H1 (cell line): Measurements from ENCODE around the gene CCL1. TPM values are rescaled to one million over a fixed set of nuclear protein-coding genes. Genes with fewer than 3 reads are reported as not detected.
A peak's percentile ranks its signal among the peaks of the same experiment; 100 is the strongest.

Source experiments
- CTCF ChIA-PET: fragments of 300-600 bp; sonication (Branson Sonifier 250); formaldehyde crosslinking; loops from one replicate; lab custom pipeline; 2021; ENCODE audit not compliant: partially characterized antibody; lab: Charles Lee
- POLR2A ChIA-PET: fragments of 300-600 bp; sonication (Branson Sonifier 250); formaldehyde crosslinking; loops from one replicate; lab custom pipeline; 2021; ENCODE audit warnings: inconsistent platforms; ENCODE audit not compliant: partially characterized antibody; lab: Charles Lee
- DNase-seq, 2 experiments: peaks; one replicate each; pipeline versions ENCODE4 v3.0.0 to v3.0.0-alpha.2; 2010 to 2022; ENCODE audit warnings: low spot score in 2 of 2, low read depth in 1 of 2, mixed read lengths in 1 of 2
- FAIRE-seq: peaks from 2 replicates; lab custom pipeline; 2011; peaks lifted over from hg19 to GRCh38; lab: Jason Lieb, UNC
- H2AFZ ChIP-seq: 2 replicates; pipeline ENCODE4 v1.8.1; 2012; ENCODE audit warnings: low read length, inconsistent platforms
- H2AK5ac ChIP-seq: 2 replicates; pipeline ENCODE4 v1.6.1; 2013; ENCODE audit warnings: low read depth, low read length
- H2BK120ac ChIP-seq: replicated peaks from 2 replicates; pipeline ENCODE3; 2013; ENCODE audit warnings: low read depth, low read length, inconsistent platforms
- H2BK12ac ChIP-seq: 2 replicates; pipeline ENCODE4 v1.6.1; 2013; ENCODE audit warnings: low read depth, low read length
- H2BK15ac ChIP-seq: 2 replicates; pipeline ENCODE4 v1.6.1; 2013; ENCODE audit warnings: low read length
- H2BK20ac ChIP-seq: 2 replicates; pipeline ENCODE4 v1.6.1; 2013; ENCODE audit warnings: low read length
- H2BK5ac ChIP-seq: 2 replicates; pipeline ENCODE4 v1.6.1; 2013; ENCODE audit warnings: low read depth, low read length
- H3K14ac ChIP-seq: 2 replicates; pipeline ENCODE4 v1.6.1; 2013; ENCODE audit warnings: inconsistent platforms; ENCODE audit not compliant: insufficient read length
- H3K18ac ChIP-seq: 2 replicates; pipeline ENCODE4 v1.6.1; 2013; ENCODE audit warnings: low read length; ENCODE audit errors: extremely low read depth
- H3K23ac ChIP-seq: 2 replicates; pipeline ENCODE4 v1.6.1; 2013; ENCODE audit warnings: inconsistent platforms; ENCODE audit not compliant: insufficient read length
- H3K23me2 ChIP-seq: 2 replicates; pipeline ENCODE4 v1.6.1; 2013; ENCODE audit warnings: low read depth, low read length
- H3K27ac ChIP-seq: 2 replicates; pipeline ENCODE4 v1.6.1; 2011; ENCODE audit warnings: low read depth, low read length, inconsistent platforms
- H3K27me3 ChIP-seq, 4 experiments: replicated peaks in 1 of 4; 1 replicate in 1 of 4; 2 replicates in 3 of 4; pipeline versions ENCODE4 v1.6.1 to v1.8.1; 2011 to 2013; ENCODE audit warnings: low read length in 3 of 4, mild to moderate bottlenecking in 3 of 4, inconsistent platforms in 2 of 4, mixed read lengths in 2 of 4, moderate library complexity in 1 of 4; ENCODE audit not compliant: control insufficient read depth in 3 of 4, insufficient read depth in 3 of 4; ENCODE audit errors: extremely low read depth in 1 of 4
- H3K36me3 ChIP-seq, 4 experiments: 2 replicates each; pipeline versions ENCODE4 v1.6.1 to v1.8.1; 2011 to 2013; ENCODE audit warnings: mild to moderate bottlenecking in 4 of 4, low read length in 3 of 4, moderate library complexity in 2 of 4, control low read depth in 1 of 4, inconsistent platforms in 1 of 4; ENCODE audit not compliant: insufficient read depth in 4 of 4, control insufficient read depth in 2 of 4
- H3K4ac ChIP-seq: replicated peaks from 2 replicates; pipeline ENCODE3; 2013; ENCODE audit warnings: low read length, low read depth, mixed read lengths, inconsistent platforms; ENCODE audit not compliant: insufficient read length
- H3K4me1 ChIP-seq, 4 experiments: replicated peaks in 1 of 4; 1 replicate in 1 of 4; 2 replicates in 3 of 4; pipeline versions ENCODE4 v1.6.1 to v1.8.1; 2011 to 2013; ENCODE audit warnings: low read length in 3 of 4, inconsistent platforms in 2 of 4, mixed read lengths in 1 of 4; ENCODE audit not compliant: insufficient read depth in 4 of 4, control insufficient read depth in 3 of 4
- H3K4me2 ChIP-seq, 2 experiments: 2 replicates each; pipeline versions ENCODE4 v1.6.1 to v1.8.1; 2011 to 2013; ENCODE audit warnings: low read depth in 2 of 2, low read length in 2 of 2, control low read depth in 1 of 2, inconsistent platforms in 1 of 2, mild to moderate bottlenecking in 1 of 2; ENCODE audit not compliant: insufficient read depth in 1 of 2
- H3K4me3 ChIP-seq, 4 experiments: fragments of 200-600, 300-600 bp in 1 of 4; sonication (generic), shearing (Covaris generic), sonication (Bioruptor Twin) in 1 of 4; 2 replicates each; pipeline versions ENCODE4 v1.5.1 to v1.8.1; 2011 to 2016; ENCODE audit warnings: low read length in 4 of 4, low read depth in 3 of 4, control low read depth in 2 of 4, inconsistent platforms in 2 of 4, mild to moderate bottlenecking in 2 of 4, mixed read lengths in 1 of 4, moderate library complexity in 1 of 4; ENCODE audit not compliant: insufficient read depth in 2 of 4; ENCODE audit errors: extremely low read depth in 1 of 4
- H3K56ac ChIP-seq: replicated peaks from 2 replicates; pipeline ENCODE3; 2013; ENCODE audit warnings: low read depth, mild to moderate bottlenecking, mixed read lengths, low read length, inconsistent platforms; ENCODE audit not compliant: insufficient read length
- H3K79me1 ChIP-seq: 2 replicates; pipeline ENCODE4 v1.6.1; 2013; ENCODE audit warnings: low read depth, low read length, control low read depth
- H3K79me2 ChIP-seq, 2 experiments: 2 replicates each; pipeline versions ENCODE4 v1.6.1 to v1.8.1; 2012 to 2013; ENCODE audit warnings: low read length in 2 of 2, mild to moderate bottlenecking in 2 of 2, inconsistent platforms in 1 of 2; ENCODE audit not compliant: insufficient read depth in 2 of 2, control insufficient read depth in 1 of 2
- H3K9ac ChIP-seq, 4 experiments: replicated peaks in 1 of 4; 1 replicate in 1 of 4; 2 replicates in 3 of 4; pipeline versions ENCODE4 v1.6.1 to v1.8.1; 2011 to 2013; ENCODE audit warnings: low read depth in 3 of 4, low read length in 3 of 4, control low read depth in 2 of 4, mild to moderate bottlenecking in 2 of 4, moderate library complexity in 2 of 4, inconsistent platforms in 1 of 4; ENCODE audit errors: extremely low read depth in 1 of 4
- H3K9me3 ChIP-seq, 2 experiments: 2 replicates each; pipeline versions ENCODE4 v1.6.1 to v1.8.1; 2012 to 2013; ENCODE audit warnings: mild to moderate bottlenecking in 2 of 2, moderate library complexity in 2 of 2, control low read depth in 1 of 2, inconsistent platforms in 1 of 2, low read depth in 1 of 2, low read length in 1 of 2, mixed read lengths in 1 of 2; ENCODE audit not compliant: insufficient read depth in 2 of 2
- H4K20me1 ChIP-seq, 2 experiments: replicated peaks in 1 of 2; 2 replicates each; pipeline versions ENCODE3 to v1.8.1; 2011 to 2013; ENCODE audit warnings: inconsistent platforms in 2 of 2, low read length in 2 of 2, mild to moderate bottlenecking in 1 of 2; ENCODE audit not compliant: insufficient read depth in 2 of 2, control insufficient read depth in 1 of 2
- H4K5ac ChIP-seq: 2 replicates; pipeline ENCODE4 v1.6.1; 2013; ENCODE audit warnings: low read length, low read depth, mixed read lengths, inconsistent platforms; ENCODE audit not compliant: insufficient read length
- H4K8ac ChIP-seq: 2 replicates; pipeline ENCODE4 v1.8.0; 2013; ENCODE audit warnings: mild to moderate bottlenecking, moderate library complexity, low read length, inconsistent platforms; ENCODE audit not compliant: insufficient read depth; ENCODE audit errors: extremely low read depth
- H4K91ac ChIP-seq: replicated peaks from 2 replicates; pipeline ENCODE3; 2013; ENCODE audit warnings: low read length, mixed read lengths, inconsistent platforms; ENCODE audit not compliant: insufficient read length
- CBX5 ChIP-seq: fragments of 300-800, 300-1000 bp; sonication (generic); IDR thresholded peaks from 2 replicates; pipeline ENCODE4 v1.7.1; 2016; ENCODE audit warnings: antibody characterized with exemption, low read length, low read depth
- CEBPB ChIP-seq: IDR thresholded peaks from 2 replicates; pipeline ENCODE4 v1.6.1; 2012; ENCODE audit warnings: low read depth, low read length
- CHD2 ChIP-seq: IDR thresholded peaks from 2 replicates; pipeline ENCODE4 v1.6.1; 2012; ENCODE audit warnings: low read length, improper control_type of control experiment
- GABPA ChIP-seq: IDR thresholded peaks from 2 replicates; pipeline ENCODE4 v1.6.1; 2011; ENCODE audit warnings: mild to moderate bottlenecking, low read length, moderate library complexity, borderline replicate concordance; ENCODE audit not compliant: insufficient read depth
- GTF2F1 ChIP-seq: IDR thresholded peaks from 2 replicates; pipeline ENCODE4 v1.6.1; 2012; ENCODE audit warnings: low read depth, low read length, improper control_type of control experiment, borderline replicate concordance
- MAFK ChIP-seq: IDR thresholded peaks from 2 replicates; pipeline ENCODE4 v1.6.1; 2012; ENCODE audit warnings: low read depth, mild to moderate bottlenecking, improper control_type of control experiment, low read length
- PHF8 ChIP-seq: fragments of 200-600 bp; sonication (generic); conservative IDR thresholded peaks from 2 replicates; pipeline ENCODE4 v1.7.1; 2012; ENCODE audit warnings: low read depth, mild to moderate bottlenecking, inconsistent platforms, low read length, moderate library complexity
- POLR2AphosphoS5 ChIP-seq: IDR thresholded peaks from 2 replicates; pipeline ENCODE4 v1.6.1; 2011; ENCODE audit warnings: low read depth, low read length
- SRF ChIP-seq: IDR thresholded peaks from 2 replicates; pipeline ENCODE4 v1.6.1; 2011; ENCODE audit warnings: mild to moderate bottlenecking, low read depth, low read length, moderate library complexity
- WGBS, 2 experiments: shearing (Covaris generic) in 1 of 2; methylation state at CpG; one replicate each; pipeline versions ENCODE4 v1.1.6 to v1.1.7; 2013 to 2015; ENCODE audit warnings: low lambda C conversion rate in 2 of 2, mixed read lengths in 2 of 2, inconsistent platforms in 1 of 2, low coverage in 1 of 2, missing lambda C conversion rate in 1 of 2; ENCODE audit not compliant: insufficient replicate concordance in 2 of 2, insufficient coverage in 1 of 2, insufficient read length in 1 of 2; ENCODE audit errors: extremely low coverage in 1 of 2, missing lambda C conversion rate in 1 of 2; 5-methylcytosine and 5-hydroxymethylcytosine counted together
- polyA plus RNA-seq, 7 experiments: library from polyadenylated mRNA; depleted of rRNA in 3 of 7; stranded (reverse) in 5 of 7; unstranded in 2 of 7; fragments of >200 nt in 5 of 7; fragments of 200-250 nt in 2 of 7; gene quantifications; 1 replicate in 5 of 7; 2 replicates in 1 of 7; 4 replicates in 1 of 7; pipeline versions ENCODE4 v1.2.1 to v1.2.3, GENCODE V29; 2011 to 2013; ENCODE audit warnings: missing spikeins in 2 of 7, mixed read lengths in 2 of 7
- total RNA-seq: library from RNA; stranded (reverse); fragmentation: NEBNext Ultra II Directional; extraction: Animal tissue kit (Norgen Biotek cat#: 25700); gene quantifications from 2 replicates; pipeline ENCODE4 v1.2.1, GENCODE V29; 2021
- TF ChIP-seq, protein P1 (sequence below): IDR thresholded peaks from 2 replicates; pipeline ENCODE4 v1.6.1; 2011; ENCODE audit warnings: low read length, improper control_type of control experiment
- TF ChIP-seq, protein P2 (sequence below): IDR thresholded peaks from 2 replicates; pipeline ENCODE4 v1.6.1; 2011; ENCODE audit warnings: low read depth, mild to moderate bottlenecking, low read length; ENCODE audit not compliant: insufficient read depth

The CCL1 gene
- total and polyA plus RNA-seq, 2 of the 8 experiments (the other 6 are each of a cell fraction or from before 2014, with no cell fraction given), result not detected

DNA sequence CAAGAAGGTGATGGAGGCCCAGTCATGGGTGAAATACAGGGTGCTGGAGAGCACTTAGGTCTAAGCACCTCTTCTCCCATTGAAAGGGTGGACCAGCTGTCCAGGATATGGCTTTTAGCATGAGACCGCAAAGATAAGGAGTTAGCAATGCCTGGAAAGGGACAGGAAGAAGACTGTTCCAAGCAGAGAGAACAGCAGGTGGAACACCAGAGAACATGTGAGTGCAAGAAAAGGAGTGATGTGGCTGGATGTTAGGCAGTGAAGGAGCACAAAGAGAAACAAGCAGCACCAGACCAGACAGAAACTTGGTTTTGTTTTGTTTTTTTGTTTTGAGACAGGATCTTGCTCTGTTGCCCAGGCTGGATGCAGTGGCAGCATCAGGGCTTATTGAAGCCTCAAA, 45.4 kb upstream of the CCL1 start:
- H3K27ac ChIP-seq, result no peak overlapping the region
- no peak for FAIRE-seq
- CTCF ChIA-PET, result interaction anchor here (1.0 kb wide), 1 partner anchor 12 kb away, joined by 4 read pairs; no protein-coding TSS in a partner anchor
- TF ChIP-seq CBX5 (no peak), CEBPB (no peak), SRF (no peak), POLR2AphosphoS5 (no peak), PHF8 (no peak), CHD2 (no peak), MAFK (no peak), GABPA (no peak), GTF2F1 (no peak)
- TF ChIP-seq, protein P1, sequence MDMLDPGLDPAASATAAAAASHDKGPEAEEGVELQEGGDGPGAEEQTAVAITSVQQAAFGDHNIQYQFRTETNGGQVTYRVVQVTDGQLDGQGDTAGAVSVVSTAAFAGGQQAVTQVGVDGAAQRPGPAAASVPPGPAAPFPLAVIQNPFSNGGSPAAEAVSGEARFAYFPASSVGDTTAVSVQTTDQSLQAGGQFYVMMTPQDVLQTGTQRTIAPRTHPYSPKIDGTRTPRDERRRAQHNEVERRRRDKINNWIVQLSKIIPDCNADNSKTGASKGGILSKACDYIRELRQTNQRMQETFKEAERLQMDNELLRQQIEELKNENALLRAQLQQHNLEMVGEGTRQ, result no peak
- TF ChIP-seq, protein P2, sequence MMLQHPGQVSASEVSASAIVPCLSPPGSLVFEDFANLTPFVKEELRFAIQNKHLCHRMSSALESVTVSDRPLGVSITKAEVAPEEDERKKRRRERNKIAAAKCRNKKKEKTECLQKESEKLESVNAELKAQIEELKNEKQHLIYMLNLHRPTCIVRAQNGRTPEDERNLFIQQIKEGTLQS, result no peak

More for the DNA sequence above, 45.4 kb upstream of the CCL1 start:
- no peak overlapping the region for H3K23ac ChIP-seq
- peaks cover 0 to 10% (median 4%) of the 10 kb centered on the region in 4 experiments; a peak in 3 of 7 replicates for H3K4me1 ChIP-seq
- no peak for DNase-seq
- no peaks in the 10 kb centered on the region for H3K36me3 ChIP-seq
- H4K20me1 ChIP-seq, result no peaks in the 10 kb centered on the region
- H2BK15ac ChIP-seq, result no peak overlapping the region
- no peaks in the 10 kb centered on the region for H3K9me3 ChIP-seq
- H4K91ac ChIP-seq, result no peak overlapping the region
- H3K4me3 ChIP-seq, result no peak overlapping the region
- 100% methylated on average over 1 of the region's 1 CpG; no CpG with 5 or more reads in 1 of the 2 experiments for WGBS, 2 experiments
- no peak overlapping the region for H4K8ac ChIP-seq
- H3K4me2 ChIP-seq, result no peak overlapping the region
- peaks cover 0 to 15% (median 8%) of the 10 kb centered on the region in 4 experiments; a peak in 6 of 7 replicates for H3K27me3 ChIP-seq
- H3K79me2 ChIP-seq, result no peaks in the 10 kb centered on the region
- peaks cover under 1% of the 10 kb centered on the region; the same call in 1 of the 2 replicates for H3K23me2 ChIP-seq
- H2AK5ac ChIP-seq, result no peak overlapping the region
- H2BK20ac ChIP-seq, result peak overlapping the region; percentile 76; the same call in 1 of the 2 replicates
- POLR2A ChIA-PET, result no interaction called here
- H2BK5ac ChIP-seq, result no peak overlapping the region
- H3K9ac ChIP-seq, result no peak overlapping the region
- H3K14ac ChIP-seq, result no peak overlapping the region
- no peak overlapping the region for H4K5ac ChIP-seq
- no peaks in the 10 kb centered on the region for H3K79me1 ChIP-seq
- no peak overlapping the region for H3K18ac ChIP-seq
- no peak overlapping the region for H3K4ac ChIP-seq
- 0 out of 2 replicates have a peak overlapping the region, but pooled peaks have one; percentile 62 for H2BK12ac ChIP-seq
- H2BK120ac ChIP-seq, result no peak overlapping the region
- H3K56ac ChIP-seq, result no peak overlapping the region
- H2AFZ ChIP-seq, result no peak overlapping the region
